H9 (cell line): ENCODE data around the gene SLC25A26. TPM values are rescaled to one million over a fixed set of nuclear protein-coding genes. Genes with fewer than 3 reads are reported as not detected.

ENCODE experiments used
- DNase-seq: peaks from one replicate; pipeline ENCODE4 v3.0.0-alpha.2; 2017
- H2AFZ ChIP-seq: one replicate; pipeline ENCODE4 v1.6.1; 2013; ENCODE audit warnings: mild to moderate bottlenecking, low read length, control low read depth, moderate library complexity
- H2AK5ac ChIP-seq: 2 replicates; pipeline ENCODE4 v1.6.1; 2013; ENCODE audit warnings: low read length, control low read depth, mixed read lengths; ENCODE audit not compliant: insufficient read length
- H2BK120ac ChIP-seq: one replicate; pipeline ENCODE4 v1.6.1; 2013; ENCODE audit warnings: low read depth, mild to moderate bottlenecking, low read length, control low read depth, inconsistent platforms; ENCODE audit not compliant: poor library complexity, severe bottlenecking
- H2BK12ac ChIP-seq: 2 replicates; pipeline ENCODE4 v1.6.1; 2013; ENCODE audit warnings: low read length, control low read depth, mixed read lengths, low read depth; ENCODE audit not compliant: insufficient read length
- H2BK15ac ChIP-seq: 2 replicates; pipeline ENCODE4 v1.6.1; 2013; ENCODE audit warnings: low read depth, low read length, control low read depth
- H2BK20ac ChIP-seq: one replicate; pipeline ENCODE4 v1.6.1; 2013; ENCODE audit warnings: low read depth, mild to moderate bottlenecking, low read length, control low read depth, inconsistent platforms; ENCODE audit not compliant: poor library complexity, severe bottlenecking
- H2BK5ac ChIP-seq: 2 replicates; pipeline ENCODE4 v1.6.1; 2013; ENCODE audit warnings: low read length, control low read depth, mixed read lengths; ENCODE audit not compliant: insufficient read length
- H3K14ac ChIP-seq: 2 replicates; pipeline ENCODE4 v1.6.1; 2013; ENCODE audit warnings: low read length, control low read depth; ENCODE audit not compliant: insufficient read depth
- H3K18ac ChIP-seq: 2 replicates; pipeline ENCODE4 v1.6.1; 2013; ENCODE audit warnings: low read depth, mild to moderate bottlenecking, mixed read lengths, low read length, control low read depth; ENCODE audit not compliant: insufficient read length
- H3K23ac ChIP-seq: 2 replicates; pipeline ENCODE4 v1.6.1; 2013; ENCODE audit warnings: low read length, control low read depth, mixed read lengths, low read depth; ENCODE audit not compliant: insufficient read length
- H3K23me2 ChIP-seq: 2 replicates; pipeline ENCODE4 v1.6.1; 2013; ENCODE audit warnings: low read depth, mild to moderate bottlenecking, mixed read lengths, low read length, control low read depth; ENCODE audit not compliant: insufficient read length, poor library complexity, severe bottlenecking
- H3K27ac ChIP-seq: 2 replicates; pipeline ENCODE4 v1.5.1; 2013; ENCODE audit warnings: low read length, control low read depth, mixed read lengths, low read depth; ENCODE audit not compliant: insufficient read length
- H3K27me3 ChIP-seq: 2 replicates; pipeline ENCODE4 v1.6.1; 2013; ENCODE audit warnings: low read length, control low read depth, inconsistent platforms; ENCODE audit not compliant: insufficient read depth
- H3K4ac ChIP-seq: 2 replicates; pipeline ENCODE4 v1.6.1; 2013; ENCODE audit warnings: low read depth, mild to moderate bottlenecking, control low read depth, inconsistent platforms, low read length, moderate library complexity
- H3K4me1 ChIP-seq: 2 replicates; pipeline ENCODE4 v1.6.1; 2013; ENCODE audit warnings: low read length, control low read depth, inconsistent platforms; ENCODE audit not compliant: insufficient read depth
- H3K4me2 ChIP-seq: 2 replicates; pipeline ENCODE4 v1.6.1; 2013; ENCODE audit warnings: low read length, control low read depth, mixed read lengths; ENCODE audit not compliant: insufficient read length, insufficient read depth
- H3K56ac ChIP-seq: 2 replicates; pipeline ENCODE4 v1.6.1; 2013; ENCODE audit warnings: low read depth, mild to moderate bottlenecking, mixed read lengths, low read length, control low read depth; ENCODE audit not compliant: insufficient read length
- H3K79me1 ChIP-seq: 2 replicates; pipeline ENCODE4 v1.6.1; 2013; ENCODE audit warnings: low read depth, mild to moderate bottlenecking, moderate library complexity, low read length, control low read depth, inconsistent platforms; ENCODE audit not compliant: insufficient read depth, poor library complexity, severe bottlenecking
- H3K79me2 ChIP-seq: 2 replicates; pipeline ENCODE4 v1.6.1; 2013; ENCODE audit warnings: low read length, control low read depth, inconsistent platforms; ENCODE audit not compliant: insufficient read depth
- H3K9ac ChIP-seq: 2 replicates; pipeline ENCODE4 v1.6.1; 2013; ENCODE audit warnings: low read length, control low read depth, mixed read lengths; ENCODE audit not compliant: insufficient read length; ENCODE audit errors: extremely low read depth
- H3K9me3 ChIP-seq: one replicate; pipeline ENCODE4 v1.6.1; 2013; ENCODE audit warnings: low read depth, low read length, inconsistent platforms; ENCODE audit not compliant: control insufficient read depth
- H3T11ph ChIP-seq: one replicate; pipeline ENCODE4 v1.6.1; 2013; ENCODE audit warnings: mild to moderate bottlenecking, low read length, control low read depth, inconsistent platforms
- H4K20me1 ChIP-seq: one replicate; pipeline ENCODE4 v1.6.1; 2013; ENCODE audit not compliant: control insufficient read depth, insufficient read length, insufficient read depth
- H4K5ac ChIP-seq: 2 replicates; pipeline ENCODE4 v1.6.1; 2013; ENCODE audit warnings: low read depth, mild to moderate bottlenecking, mixed read lengths, low read length, control low read depth; ENCODE audit not compliant: insufficient read length
- H4K8ac ChIP-seq: replicated peaks from 2 replicates; pipeline ENCODE4 v1.6.1; 2013; ENCODE audit warnings: low read length, control low read depth, mixed read lengths, low read depth; ENCODE audit not compliant: insufficient read length
- H4K91ac ChIP-seq: 2 replicates; pipeline ENCODE4 v1.6.1; 2013; ENCODE audit warnings: low read depth, mild to moderate bottlenecking, moderate library complexity, mixed read lengths, low read length, control low read depth; ENCODE audit not compliant: insufficient read length
- H3K27ac Mint-ChIP-seq, 3 experiments: 2 replicates in 2 of 3; 3 replicates in 1 of 3; pipeline ENCODE4 v1.8.0; 2020 to 2021; ENCODE audit warnings: mixed read lengths in 3 of 3, mild to moderate bottlenecking in 1 of 3, moderate library complexity in 1 of 3
- H3K27me3 Mint-ChIP-seq: 2 replicates; pipeline ENCODE4 v1.8.0; 2021; ENCODE audit warnings: low read depth, mild to moderate bottlenecking, moderate library complexity, mixed read lengths
- H3K36me3 Mint-ChIP-seq, 3 experiments: 2 replicates in 2 of 3; 3 replicates in 1 of 3; pipeline ENCODE4 v1.8.0; 2020 to 2021; ENCODE audit warnings: low read depth in 3 of 3, mixed read lengths in 3 of 3; ENCODE audit not compliant: insufficient read depth in 1 of 3
- H3K4me1 Mint-ChIP-seq, 2 experiments: 2 replicates each; pipeline ENCODE4 v1.8.0; 2020; ENCODE audit warnings: mixed read lengths in 2 of 2
- H3K4me3 Mint-ChIP-seq, 2 experiments: 2 replicates in 1 of 2; 3 replicates in 1 of 2; pipeline ENCODE4 v1.8.0; 2020 to 2021; ENCODE audit warnings: mild to moderate bottlenecking in 2 of 2, mixed read lengths in 2 of 2, moderate library complexity in 1 of 2
- H3K9me3 Mint-ChIP-seq, 2 experiments: 2 replicates in 1 of 2; 3 replicates in 1 of 2; pipeline ENCODE4 v1.8.0; 2020; ENCODE audit warnings: mild to moderate bottlenecking in 2 of 2, mixed read lengths in 2 of 2, moderate library complexity in 1 of 2
- WGBS: extraction: QIAGEN DNeasy Blood & Tissue Kit; methylation state at CpG from one replicate; pipeline ENCODE4 v1.1.7; 2013; ENCODE audit warnings: missing lambda C conversion rate, low lambda C conversion rate, mixed read lengths; ENCODE audit not compliant: insufficient read length; ENCODE audit errors: extremely low coverage; 5-methylcytosine and 5-hydroxymethylcytosine counted together
- total RNA-seq: library from RNA; stranded (reverse); gene quantifications from 2 replicates; pipeline ENCODE4 v1.2.1, GENCODE V29; 2021
- TF ChIP-seq, protein P1 (sequence below): fragments of 200-600 bp; sonication (generic); conservative IDR thresholded peaks from 3 replicates; pipeline ENCODE4 v1.8.0; 2021; ENCODE audit warnings: antibody characterized with exemption, mild to moderate bottlenecking

SLC25A26 gene
- total RNA-seq, 1 experiment from 2014 or later = 30.2 TPM

DNA sequence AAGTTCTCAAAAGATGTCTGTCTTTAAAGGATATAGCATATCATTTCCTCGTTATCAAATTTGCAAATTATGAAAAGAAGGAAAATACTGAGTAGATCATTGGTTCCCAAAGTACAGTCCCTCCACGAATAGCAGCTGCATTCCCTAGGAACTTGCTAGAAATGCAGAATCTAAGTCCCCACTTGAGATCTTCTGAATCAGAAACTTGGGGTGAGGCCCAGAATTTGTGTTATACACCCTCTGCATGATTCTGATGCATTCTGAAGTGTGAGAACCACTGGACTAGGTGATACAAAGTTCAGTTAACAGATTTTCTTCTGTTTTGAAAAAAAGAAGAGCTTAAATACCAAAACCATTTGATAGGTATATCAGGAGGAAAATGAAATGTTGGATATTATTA lies 77.1 kb downstream of the SLC25A26 start:
- Histone ChIP-seq H3K14ac (no peak overlapping the region), H2BK12ac (no peak overlapping the region), H2BK20ac (no peak overlapping the region), H2BK5ac (no peak overlapping the region), H3K4me1 (no peaks in the 10 kb centered on the region), H2AFZ (no peak overlapping the region), H3K27ac (no peak overlapping the region), H3K18ac (no peak overlapping the region), H2BK15ac (no peak overlapping the region), H4K8ac (no peak overlapping the region), H3K23me2 (no peaks in the 10 kb centered on the region), H3K79me2 (no peaks in the 10 kb centered on the region), H3K4ac (no peak overlapping the region), H2AK5ac (no peak overlapping the region), H3K56ac (no peak overlapping the region), H3K4me2 (no peak overlapping the region), H3T11ph (no peak overlapping the region), H4K20me1 (no peaks in the 10 kb centered on the region), H3K9me3 (no peaks in the 10 kb centered on the region), H3K9ac (no peak overlapping the region), H3K79me1 (no peaks in the 10 kb centered on the region), H3K23ac (no peak overlapping the region), H4K91ac (no peak overlapping the region), H4K5ac (no peak overlapping the region), H2BK120ac (no peak overlapping the region), H3K27me3 (no peaks in the 10 kb centered on the region)
- no peak for DNase-seq
- WGBS = no CpG with 5 or more reads among the region's 2 CpGs
- no peak overlapping the region for H3K4me3 Mint-ChIP-seq
- H3K36me3 Mint-ChIP-seq = no peaks in the 10 kb centered on the region
- H3K27me3 Mint-ChIP-seq = no peaks in the 10 kb centered on the region
- H3K4me1 Mint-ChIP-seq = peaks cover 1 to 2% of the 10 kb centered on the region in 2 experiments
- no peak overlapping the region for H3K27ac Mint-ChIP-seq
- TF ChIP-seq, protein P1, sequence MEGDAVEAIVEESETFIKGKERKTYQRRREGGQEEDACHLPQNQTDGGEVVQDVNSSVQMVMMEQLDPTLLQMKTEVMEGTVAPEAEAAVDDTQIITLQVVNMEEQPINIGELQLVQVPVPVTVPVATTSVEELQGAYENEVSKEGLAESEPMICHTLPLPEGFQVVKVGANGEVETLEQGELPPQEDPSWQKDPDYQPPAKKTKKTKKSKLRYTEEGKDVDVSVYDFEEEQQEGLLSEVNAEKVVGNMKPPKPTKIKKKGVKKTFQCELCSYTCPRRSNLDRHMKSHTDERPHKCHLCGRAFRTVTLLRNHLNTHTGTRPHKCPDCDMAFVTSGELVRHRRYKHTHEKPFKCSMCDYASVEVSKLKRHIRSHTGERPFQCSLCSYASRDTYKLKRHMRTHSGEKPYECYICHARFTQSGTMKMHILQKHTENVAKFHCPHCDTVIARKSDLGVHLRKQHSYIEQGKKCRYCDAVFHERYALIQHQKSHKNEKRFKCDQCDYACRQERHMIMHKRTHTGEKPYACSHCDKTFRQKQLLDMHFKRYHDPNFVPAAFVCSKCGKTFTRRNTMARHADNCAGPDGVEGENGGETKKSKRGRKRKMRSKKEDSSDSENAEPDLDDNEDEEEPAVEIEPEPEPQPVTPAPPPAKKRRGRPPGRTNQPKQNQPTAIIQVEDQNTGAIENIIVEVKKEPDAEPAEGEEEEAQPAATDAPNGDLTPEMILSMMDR = no peak
- H3K9me3 Mint-ChIP-seq = no peaks in the 10 kb centered on the region
